B cell (primary cell): Measurements from ENCODE around the gene DENND4B. TPM values are rescaled to one million over a fixed set of nuclear protein-coding genes. Genes with fewer than 3 reads are reported as not detected.

ENCODE experiments used
- ATAC-seq: fragments of 200-7000 bp; cut with Tn5 transposase; one replicate; pipeline ENCODE4 v1.10.0; 2021; ENCODE audit warnings: low read depth, mild to moderate bottlenecking, moderate number of reproducible peaks, moderate library complexity
- CTCF ChIA-PET: fragments of 350-600 bp; sonication (Branson Sonifier 250); formaldehyde crosslinking; loops from one replicate; lab custom pipeline; 2021; ENCODE audit warnings: antibody characterized with exemption, inconsistent platforms; lab: Charles Lee
- POLR2A ChIA-PET: fragments of 350-600 bp; sonication (Branson Sonifier 250); formaldehyde crosslinking; loops from one replicate; lab custom pipeline; 2021; ENCODE audit warnings: antibody characterized with exemption; lab: Charles Lee
- DNase-seq: peaks from one replicate; pipeline ENCODE4 v3.0.0; 2013
- H2AFZ ChIP-seq: 2 replicates; pipeline ENCODE4 v1.6.1; 2012; ENCODE audit warnings: mild to moderate bottlenecking, low read depth, low read length; ENCODE audit not compliant: insufficient read depth, poor library complexity, severe bottlenecking
- H3K27ac ChIP-seq, 2 donors: 1 replicate in 1 of 2; 2 replicates in 1 of 2; pipeline ENCODE4 v1.5.1; 2012 to 2013; ENCODE audit warnings: low read length in 2 of 2, mild to moderate bottlenecking in 2 of 2, moderate library complexity in 1 of 2
- H3K27me3 ChIP-seq, 4 experiments: fragments of 200-600 bp in 1 of 4; sonication (generic) in 1 of 4; replicated peaks in 1 of 4; 1 replicate in 2 of 4; 2 replicates in 2 of 4; pipeline versions ENCODE4 v1.6.1 to v1.7.0; 2013 to 2016; ENCODE audit warnings: low read length in 3 of 4, mild to moderate bottlenecking in 2 of 4, mixed read lengths in 1 of 4, moderate library complexity in 1 of 4; ENCODE audit not compliant: insufficient read depth in 4 of 4, control insufficient read depth in 3 of 4; ENCODE audit errors: control extremely low read depth in 1 of 4
- H3K36me3 ChIP-seq, 2 experiments: replicated peaks in 1 of 2; 1 replicate in 1 of 2; 2 replicates in 1 of 2; pipeline versions ENCODE4 v1.6.1 to v1.7.1; 2013; ENCODE audit warnings: low read length in 1 of 2; ENCODE audit not compliant: insufficient read depth in 2 of 2, control insufficient read depth in 1 of 2; ENCODE audit errors: control extremely low read depth in 1 of 2, extremely low read depth in 1 of 2
- H3K4me1 ChIP-seq, 2 donors: fragments of 200-600 bp in 1 of 2; sonication (generic) in 1 of 2; 1 replicate in 1 of 2; 2 replicates in 1 of 2; pipeline versions ENCODE4 v1.5.1 to v1.6.1; 2013 to 2017; ENCODE audit warnings: low read length in 2 of 2; ENCODE audit not compliant: control insufficient read depth in 2 of 2, insufficient read depth in 2 of 2
- H3K4me2 ChIP-seq: replicated peaks from 2 replicates; pipeline ENCODE3; 2012; ENCODE audit warnings: mild to moderate bottlenecking, low read depth, low read length; ENCODE audit not compliant: poor library complexity, severe bottlenecking
- H3K4me3 ChIP-seq, 5 experiments: fragments of 200-600 bp in 1 of 5; sonication (generic) in 1 of 5; 1 replicate in 3 of 5; 2 replicates in 2 of 5; pipeline versions ENCODE4 v1.5.1 to v1.7.0; 2011 to 2016; ENCODE audit warnings: low read length in 4 of 5, mild to moderate bottlenecking in 4 of 5, low read depth in 2 of 5, control low read depth in 1 of 5, moderate library complexity in 1 of 5; ENCODE audit not compliant: insufficient read depth in 1 of 5; ENCODE audit errors: control extremely low read depth in 1 of 5, extremely low read depth in 1 of 5
- H3K79me2 ChIP-seq: fragments of 200-600 bp; sonication (generic); one replicate; pipeline ENCODE4 v1.6.0; 2016; ENCODE audit warnings: low read length; ENCODE audit not compliant: control insufficient read depth, insufficient read depth
- H3K9ac ChIP-seq: fragments of 200-600 bp; sonication (generic); 2 replicates; pipeline ENCODE4 v1.6.1; 2017; ENCODE audit warnings: mild to moderate bottlenecking, low read length, moderate library complexity
- H3K9me3 ChIP-seq, 3 donors: one replicate each; pipeline versions ENCODE4 v1.6.1 to v1.7.1; 2013; ENCODE audit warnings: low read length in 2 of 3; ENCODE audit not compliant: control insufficient read depth in 2 of 3, insufficient read depth in 1 of 3; ENCODE audit errors: control extremely low read depth in 1 of 3
- H4K20me1 ChIP-seq: 2 replicates; pipeline ENCODE4 v1.6.0; 2012; ENCODE audit warnings: mild to moderate bottlenecking, low read length; ENCODE audit not compliant: insufficient read depth, control insufficient read depth, poor library complexity, severe bottlenecking
- H3K27ac Mint-ChIP-seq: one replicate; pipeline ENCODE4 v1.8.0; 2021; ENCODE audit warnings: mixed read lengths
- H3K27me3 Mint-ChIP-seq: one replicate; pipeline ENCODE4 v1.8.0; 2021; ENCODE audit warnings: mixed read lengths
- H3K4me1 Mint-ChIP-seq: one replicate; pipeline ENCODE4 v1.8.0; 2021; ENCODE audit warnings: mixed read lengths
- H3K4me3 Mint-ChIP-seq: one replicate; pipeline ENCODE4 v1.8.0; 2021; ENCODE audit warnings: mixed read lengths
- H3K9me3 Mint-ChIP-seq: one replicate; pipeline ENCODE4 v1.8.0; 2022; ENCODE audit warnings: mixed read lengths; ENCODE audit not compliant: insufficient read depth
- EZH2 ChIP-seq: IDR thresholded peaks from 2 replicates; pipeline ENCODE4 v1.6.1; 2012; ENCODE audit warnings: borderline replicate concordance, low read depth, mild to moderate bottlenecking, moderate library complexity, low read length; ENCODE audit not compliant: insufficient read depth, poor library complexity, severe bottlenecking
- WGBS: methylation state at CpG from one replicate; pipeline ENCODE4 v1.1.5; 2013; ENCODE audit warnings: missing lambda C conversion rate; ENCODE audit not compliant: insufficient coverage; 5-methylcytosine and 5-hydroxymethylcytosine counted together
- intact Hi-C: fragments of 100-400 bp; cut with micrococcal nuclease; formaldehyde crosslinking; loops from one replicate; pipeline ENCODE4 v1.10.0; 2022
- polyA plus RNA-seq: library from polyadenylated mRNA; depleted of rRNA; stranded (reverse); fragments of >200 nt; gene quantifications from 2 replicates; pipeline ENCODE4 v1.2.3, GENCODE V29; 2012
- total RNA-seq, 2 donors: library from RNA; stranded (reverse); fragments of 120-200 nt in 1 of 2; gene quantifications; 1 replicate in 1 of 2; 2 replicates in 1 of 2; pipeline versions ENCODE4 v1.2.3 to v1.2.4, GENCODE V29; 2013 to 2022
- TF ChIP-seq, protein P1 (sequence below): fragments of 200-600 bp; IDR thresholded peaks from one replicate; pipeline ENCODE4 v1.8.0; 2022; ENCODE audit warnings: antibody characterized with exemption, mild to moderate bottlenecking

The DENND4B gene
- total and polyA plus RNA-seq, 2 donors (not counting 1 experiment from before 2014, with no cell fraction given) = 275 to 389 TPM

- H4K20me1 ChIP-seq = no peaks in the 10 kb centered on the region
- H3K9me3 Mint-ChIP-seq = no peaks in the 10 kb centered on the region
- H3K27me3 Mint-ChIP-seq = no peaks in the 10 kb centered on the region
- WGBS = no CpG with 5 or more reads among the region's 8 CpGs
- DNase-seq = no peak
- peak overlapping the region; percentile 86 for H3K4me2 ChIP-seq
- intact Hi-C loops = loop anchor here (2.0 to 5.0 kb wide), 3 partner anchors 65 to 415 kb away; partner anchors contain the start of gene GATAD2B
- no peak for ATAC-seq
- ChIA-PET POLR2A (interaction anchor here (0.6 to 3.7 kb wide), 15 partner anchors 10 to 883 kb away, joined by 3 to 18 read pairs (median 8); partner anchors contain the start of genes CHTOP, CREB3L4, CRTC2 and DENND4B), CTCF (interaction anchor here (0.6 to 6.2 kb wide), 38 partner anchors 11 to 477 kb away, joined by 3 to 103 read pairs (median 8); partner anchors contain the start of genes CREB3L4, CRTC2, DENND4B and JTB)
- H3K36me3 ChIP-seq = peaks cover 6 to 11% of the 10 kb centered on the region in 2 experiments
- no peaks in the 10 kb centered on the region for H3K27me3 ChIP-seq
- no peak overlapping the region for H3K9ac ChIP-seq
- H3K4me3 ChIP-seq = no peak overlapping the region
- peak overlapping the region; percentile 87 for H2AFZ ChIP-seq
- peak overlapping the region; percentile 77 for H3K27ac Mint-ChIP-seq
- H3K9me3 ChIP-seq = no peaks in the 10 kb centered on the region
- H3K79me2 ChIP-seq = peaks cover 25% of the 10 kb centered on the region
- peaks cover 48% of the 10 kb centered on the region for H3K4me1 Mint-ChIP-seq
- H3K4me3 Mint-ChIP-seq = peak overlapping the region; percentile 52
- peaks cover 35 to 49% of the 10 kb centered on the region in 2 donors for H3K4me1 ChIP-seq
- no peak for TF ChIP-seq EZH2
- TF ChIP-seq, protein P1, sequence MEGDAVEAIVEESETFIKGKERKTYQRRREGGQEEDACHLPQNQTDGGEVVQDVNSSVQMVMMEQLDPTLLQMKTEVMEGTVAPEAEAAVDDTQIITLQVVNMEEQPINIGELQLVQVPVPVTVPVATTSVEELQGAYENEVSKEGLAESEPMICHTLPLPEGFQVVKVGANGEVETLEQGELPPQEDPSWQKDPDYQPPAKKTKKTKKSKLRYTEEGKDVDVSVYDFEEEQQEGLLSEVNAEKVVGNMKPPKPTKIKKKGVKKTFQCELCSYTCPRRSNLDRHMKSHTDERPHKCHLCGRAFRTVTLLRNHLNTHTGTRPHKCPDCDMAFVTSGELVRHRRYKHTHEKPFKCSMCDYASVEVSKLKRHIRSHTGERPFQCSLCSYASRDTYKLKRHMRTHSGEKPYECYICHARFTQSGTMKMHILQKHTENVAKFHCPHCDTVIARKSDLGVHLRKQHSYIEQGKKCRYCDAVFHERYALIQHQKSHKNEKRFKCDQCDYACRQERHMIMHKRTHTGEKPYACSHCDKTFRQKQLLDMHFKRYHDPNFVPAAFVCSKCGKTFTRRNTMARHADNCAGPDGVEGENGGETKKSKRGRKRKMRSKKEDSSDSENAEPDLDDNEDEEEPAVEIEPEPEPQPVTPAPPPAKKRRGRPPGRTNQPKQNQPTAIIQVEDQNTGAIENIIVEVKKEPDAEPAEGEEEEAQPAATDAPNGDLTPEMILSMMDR = no peak
- peak overlapping the region in 1 of 2 donors; percentile 79 for H3K27ac ChIP-seq
These were observed 41.1 kb upstream of the DENND4B start for GRCh38 chr1:153987621-153988020.
